GM12891 (cell line): Measurements from ENCODE around the gene SLC9A8.

ENCODE experiments used
- POLR2A ChIP-seq: IDR thresholded peaks from 2 replicates; pipeline ENCODE4 v1.6.1; 2011; ENCODE audit warnings: low read depth, low read length, control low read depth
- POLR2AphosphoS5 ChIP-seq: IDR thresholded peaks from 2 replicates; pipeline ENCODE4 v1.6.1; 2011; ENCODE audit warnings: low read depth, low read length, control low read depth

- TF ChIP-seq POLR2A = no peak
- TF ChIP-seq POLR2AphosphoS5 = no peak
Measured at GRCh38 chr20:49901588-49901987, 89.0 kb downstream of the SLC9A8 start.
